NK-92 treated with Interleukin-12 subunit alpha and Interleukin-12 subunit beta, amount 100 ng/mL, for 24 hours (cell line): Measurements from ENCODE around the gene ARFGEF2.
"Not testable (repeated sequence)": the region's sequence is repeated elsewhere in the genome, so short reads cannot be mapped to it uniquely, and the experiment has no call there.

Source experiments
- DNase-seq: peaks from one replicate; lab custom pipeline; 2025; lab: John Stamatoyannopoulos, UW

Gene ARFGEF2

GRCh38 chr20:49078310-49078709 lies 156.8 kb downstream of the ARFGEF2 start:
- DNase-seq, result no peak

GRCh38 chr20:49082295-49082694 lies 160.8 kb downstream of the ARFGEF2 start:
- not testable (repeated sequence) for DNase-seq
